Activated naive CD4-positive, alpha-beta T cell treated with anti-CD3 and anti-CD28 coated beads, Interleukin-2, amount 50 U/mL, for 72 hours (primary cell): Measurements from ENCODE around the gene GPC6. TPM values are rescaled to one million over a fixed set of nuclear protein-coding genes. Genes with fewer than 3 reads are reported as not detected.

Source experiments
- ATAC-seq, 2 donors: fragments of 150-1000 bp; cut with Tn5 transposase; 2 replicates each; pipeline ENCODE4 v1.10.0; 2021; ENCODE audit warnings: mild to moderate bottlenecking in 2 of 2, moderate library complexity in 2 of 2
- DNase-seq, 2 donors: peaks; one replicate each; pipeline ENCODE4 v3.0.0; 2021 to 2022; ENCODE audit warnings: low spot score in 2 of 2
- H3K27ac Mint-ChIP-seq, 2 donors: one replicate each; pipeline ENCODE4 v1.8.0; 2022; ENCODE audit warnings: mild to moderate bottlenecking in 2 of 2, mixed read lengths in 2 of 2
- H3K36me3 Mint-ChIP-seq, 2 donors: one replicate each; pipeline ENCODE4 v1.8.0; 2022; ENCODE audit warnings: mixed read lengths in 2 of 2
- H3K9me3 Mint-ChIP-seq, 2 donors: one replicate each; pipeline ENCODE4 v1.8.0; 2022; ENCODE audit warnings: mixed read lengths in 2 of 2
- total RNA-seq, 2 donors: library from RNA; stranded (reverse); gene quantifications; one replicate each; pipeline ENCODE4 v1.2.3, GENCODE V29; 2022

The GPC6 gene
- total RNA-seq, 2 donors from 2014 or later, result not detected

DNA sequence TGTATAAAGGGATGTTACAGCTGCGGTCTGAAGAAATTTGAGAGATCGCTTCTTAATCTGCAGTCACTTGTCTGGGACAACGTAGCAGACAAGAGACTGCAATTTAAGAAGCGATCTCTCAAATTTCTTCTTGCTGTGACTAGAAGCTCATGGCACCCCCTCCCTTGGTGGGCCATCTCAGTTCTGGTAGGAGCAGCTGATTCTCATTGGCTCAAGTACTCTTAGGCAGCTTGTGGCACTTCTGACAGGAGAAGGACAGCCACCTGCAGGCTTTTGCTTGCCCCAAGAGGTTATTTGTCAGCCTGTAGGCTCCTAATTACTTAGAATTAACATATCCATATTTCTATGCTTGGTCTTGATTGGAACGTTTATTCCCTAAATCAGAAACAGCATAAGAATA, 749.9 kb downstream of the GPC6 start:
- ATAC-seq (no peak), DNase-seq (no peak)
- H3K27ac Mint-ChIP-seq, result no peak overlapping the region
- H3K36me3 Mint-ChIP-seq, result no peaks in the 10 kb centered on the region
- H3K9me3 Mint-ChIP-seq, result no peaks in the 10 kb centered on the region

- no peak for ATAC-seq
- DNase-seq, result no peak
- Mint-ChIP-seq H3K27ac (no peak overlapping the region), H3K36me3 (no peaks in the 10 kb centered on the region), H3K9me3 (no peaks in the 10 kb centered on the region)
Observed at GRCh38 chr13:93977986-93978385, 751.4 kb downstream of the GPC6 start.

- Mint-ChIP-seq H3K36me3 (no peaks in the 10 kb centered on the region), H3K27ac (no peak overlapping the region), H3K9me3 (no peaks in the 10 kb centered on the region)
- ATAC-seq, result no peak
- DNase-seq, result no peak
Observed at GRCh38 chr13:93981426-93981977, 754.9 kb downstream of the GPC6 start.

- Mint-ChIP-seq H3K36me3 (no peaks in the 10 kb centered on the region), H3K27ac (no peak overlapping the region), H3K9me3 (no peaks in the 10 kb centered on the region)
- ATAC-seq (no peak), DNase-seq (no peak)
Observed at GRCh38 chr13:93982179-93982918, 755.7 kb downstream of the GPC6 start.

DNA sequence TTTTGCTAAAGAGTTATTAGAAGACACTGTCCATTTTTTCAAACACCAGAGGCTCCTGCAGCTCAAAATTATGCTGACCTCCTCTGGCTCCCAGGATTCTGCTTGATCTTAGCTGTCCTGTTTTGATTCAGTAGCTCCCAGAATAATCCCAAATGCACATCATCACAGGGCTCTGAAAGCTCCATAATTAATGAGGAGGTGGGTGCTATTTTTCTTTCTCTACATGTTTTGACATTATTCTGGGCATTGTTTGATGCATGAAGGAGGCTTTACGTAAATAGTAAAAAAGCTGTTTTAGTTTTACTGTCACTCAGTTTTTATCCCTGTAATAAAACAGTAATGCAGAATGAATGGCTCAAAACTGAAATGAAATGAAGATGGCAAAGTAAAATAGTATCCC, 757.4 kb downstream of the GPC6 start:
- no peak overlapping the region for H3K27ac Mint-ChIP-seq
- H3K36me3 Mint-ChIP-seq, result no peaks in the 10 kb centered on the region
- ATAC-seq (no peak), DNase-seq (no peak)
- no peaks in the 10 kb centered on the region for H3K9me3 Mint-ChIP-seq

DNA sequence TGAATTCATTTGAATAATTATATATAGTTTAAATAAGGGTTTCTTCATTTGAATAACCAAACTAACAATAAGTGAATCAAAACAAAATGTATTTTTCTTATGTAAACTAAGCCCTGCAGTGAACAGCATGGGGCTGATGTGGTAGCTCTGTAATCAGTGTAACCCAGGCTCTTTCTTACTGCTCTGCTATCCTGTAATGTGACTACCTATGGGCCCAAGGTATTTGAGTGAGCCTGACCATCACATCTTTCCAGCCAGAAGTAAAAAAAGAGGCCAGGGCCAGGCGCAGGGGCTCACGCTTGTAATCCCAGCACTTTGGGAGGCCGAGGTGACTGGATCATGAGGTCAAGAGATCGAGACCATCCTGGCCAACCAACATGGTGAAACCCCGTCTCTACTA, 758.3 kb downstream of the GPC6 start:
- Mint-ChIP-seq H3K27ac (no peak overlapping the region), H3K36me3 (no peaks in the 10 kb centered on the region), H3K9me3 (no peaks in the 10 kb centered on the region)
- DNase-seq (no peak), ATAC-seq (no peak)

DNA sequence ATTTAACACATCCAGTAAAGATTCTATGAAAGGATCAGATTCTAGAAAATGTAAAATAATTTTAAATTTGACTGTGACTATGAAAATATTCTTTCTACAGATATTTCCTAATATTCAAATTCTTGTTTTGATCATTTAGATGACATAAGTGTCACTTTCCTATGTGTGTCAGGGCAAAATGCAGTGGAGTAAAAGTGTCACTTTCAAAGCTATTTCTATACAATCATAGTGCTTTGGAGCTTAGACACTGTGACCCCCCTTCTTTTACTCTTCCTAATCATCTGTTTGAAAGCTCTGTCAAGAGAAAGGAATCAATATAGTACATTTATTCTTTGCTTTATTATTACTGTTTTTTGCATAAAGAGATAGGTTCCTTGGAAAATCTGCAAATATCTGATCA, 760.9 kb downstream of the GPC6 start:
- no peak for ATAC-seq
- DNase-seq, result no peak
- Mint-ChIP-seq H3K36me3 (no peaks in the 10 kb centered on the region), H3K27ac (no peak overlapping the region), H3K9me3 (no peaks in the 10 kb centered on the region)

- no peak for DNase-seq
- H3K9me3 Mint-ChIP-seq, result no peaks in the 10 kb centered on the region
- H3K27ac Mint-ChIP-seq, result no peak overlapping the region
- no peak for ATAC-seq
- H3K36me3 Mint-ChIP-seq, result no peaks in the 10 kb centered on the region
Observed at GRCh38 chr13:93991569-93991968, 765.0 kb downstream of the GPC6 start.

- H3K36me3 Mint-ChIP-seq, result no peaks in the 10 kb centered on the region
- no peak overlapping the region for H3K27ac Mint-ChIP-seq
- DNase-seq (no peak), ATAC-seq (no peak)
- no peaks in the 10 kb centered on the region for H3K9me3 Mint-ChIP-seq
Observed at GRCh38 chr13:93996481-93996880, 769.9 kb downstream of the GPC6 start.

GRCh38 chr13:94006296-94006695, 779.7 kb downstream of the GPC6 start:
- no peak for DNase-seq
- Mint-ChIP-seq H3K9me3 (no peaks in the 10 kb centered on the region), H3K27ac (no peak overlapping the region), H3K36me3 (no peaks in the 10 kb centered on the region)
- no peak for ATAC-seq

- Mint-ChIP-seq H3K9me3 (peaks cover 0 to 1% of the 10 kb centered on the region in 2 donors), H3K27ac (no peak overlapping the region)
- ATAC-seq, result no peak
Observed at GRCh38 chr13:94007072-94007471, 780.5 kb downstream of the GPC6 start.

DNA sequence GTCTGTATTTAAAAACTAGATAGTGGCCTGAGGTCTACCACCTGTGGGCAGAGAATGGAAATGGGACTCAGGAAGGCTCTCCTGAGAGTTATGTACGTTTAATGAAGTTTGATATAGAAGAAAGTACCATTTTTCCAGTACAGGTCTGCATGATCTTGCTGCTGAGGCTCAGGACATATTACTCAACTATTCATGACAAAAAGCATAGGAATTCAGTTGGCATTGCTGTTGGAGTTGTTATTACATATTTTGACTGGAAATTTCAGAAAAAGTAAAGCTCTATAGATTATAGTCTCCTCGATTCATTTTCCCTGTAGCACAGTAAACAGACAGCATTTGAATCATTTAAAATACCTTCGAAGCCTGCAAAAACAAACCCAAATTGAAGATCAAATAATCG, 783.1 kb downstream of the GPC6 start:
- Mint-ChIP-seq H3K27ac (no peak overlapping the region), H3K36me3 (no peaks in the 10 kb centered on the region), H3K9me3 (peaks cover 0 to 4% of the 10 kb centered on the region in 2 donors)
- DNase-seq (no peak), ATAC-seq (no peak)

More at GRCh38 chr13:94007072-94007471, 780.5 kb downstream of the GPC6 start:
- DNase-seq, result no peak
- no peaks in the 10 kb centered on the region for H3K36me3 Mint-ChIP-seq

- DNase-seq (no peak), ATAC-seq (no peak)
- Mint-ChIP-seq H3K27ac (no peak overlapping the region), H3K36me3 (no peaks in the 10 kb centered on the region), H3K9me3 (peaks cover 4 to 6% of the 10 kb centered on the region in 2 donors)
Observed at GRCh38 chr13:94014461-94014860, 787.9 kb downstream of the GPC6 start.

- ATAC-seq (no peak), DNase-seq (no peak)
- no peak overlapping the region for H3K27ac Mint-ChIP-seq
- peaks cover 0 to 9% of the 10 kb centered on the region in 2 donors for H3K9me3 Mint-ChIP-seq
- no peaks in the 10 kb centered on the region for H3K36me3 Mint-ChIP-seq
Observed at GRCh38 chr13:94020426-94020825, 793.8 kb downstream of the GPC6 start.

GRCh38 chr13:94020833-94021232, 794.2 kb downstream of the GPC6 start:
- no peak for DNase-seq
- Mint-ChIP-seq H3K9me3 (peaks cover 0 to 9% of the 10 kb centered on the region in 2 donors), H3K27ac (no peak overlapping the region), H3K36me3 (no peaks in the 10 kb centered on the region)
- ATAC-seq, result peak in 1 of 2 donors; percentile 66

GRCh38 chr13:94028234-94028633, 801.6 kb downstream of the GPC6 start:
- no peaks in the 10 kb centered on the region for H3K9me3 Mint-ChIP-seq
- ATAC-seq, result no peak

DNA sequence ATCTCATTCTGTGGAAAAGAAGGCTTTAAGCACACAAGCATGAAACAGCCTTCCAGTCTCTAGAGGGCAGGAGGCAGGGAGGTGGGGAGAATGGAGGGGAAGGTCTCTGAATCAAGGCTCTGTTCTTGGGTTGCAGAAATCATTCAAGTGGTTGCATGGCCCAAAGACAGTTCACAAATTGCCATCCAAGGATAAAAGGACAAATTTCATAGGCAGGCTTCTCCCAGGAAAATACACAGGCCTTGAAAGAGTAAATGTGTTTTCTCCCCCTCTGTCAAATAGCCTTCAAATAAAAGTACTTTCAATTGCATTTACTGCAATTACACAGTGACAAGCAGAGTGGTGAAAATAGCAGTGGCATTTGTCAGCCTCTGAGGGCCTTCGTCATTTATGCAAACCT, 802.0 kb downstream of the GPC6 start:
- no peaks in the 10 kb centered on the region for H3K9me3 Mint-ChIP-seq
- H3K36me3 Mint-ChIP-seq, result no peaks in the 10 kb centered on the region
- no peak overlapping the region for H3K27ac Mint-ChIP-seq
- no peak for DNase-seq
- ATAC-seq, result no peak

More at GRCh38 chr13:94028234-94028633, 801.6 kb downstream of the GPC6 start:
- Mint-ChIP-seq H3K27ac (no peak overlapping the region), H3K36me3 (no peaks in the 10 kb centered on the region)
- DNase-seq, result no peak
